ENCODE results near the gene ZBTB42.

DNA sequence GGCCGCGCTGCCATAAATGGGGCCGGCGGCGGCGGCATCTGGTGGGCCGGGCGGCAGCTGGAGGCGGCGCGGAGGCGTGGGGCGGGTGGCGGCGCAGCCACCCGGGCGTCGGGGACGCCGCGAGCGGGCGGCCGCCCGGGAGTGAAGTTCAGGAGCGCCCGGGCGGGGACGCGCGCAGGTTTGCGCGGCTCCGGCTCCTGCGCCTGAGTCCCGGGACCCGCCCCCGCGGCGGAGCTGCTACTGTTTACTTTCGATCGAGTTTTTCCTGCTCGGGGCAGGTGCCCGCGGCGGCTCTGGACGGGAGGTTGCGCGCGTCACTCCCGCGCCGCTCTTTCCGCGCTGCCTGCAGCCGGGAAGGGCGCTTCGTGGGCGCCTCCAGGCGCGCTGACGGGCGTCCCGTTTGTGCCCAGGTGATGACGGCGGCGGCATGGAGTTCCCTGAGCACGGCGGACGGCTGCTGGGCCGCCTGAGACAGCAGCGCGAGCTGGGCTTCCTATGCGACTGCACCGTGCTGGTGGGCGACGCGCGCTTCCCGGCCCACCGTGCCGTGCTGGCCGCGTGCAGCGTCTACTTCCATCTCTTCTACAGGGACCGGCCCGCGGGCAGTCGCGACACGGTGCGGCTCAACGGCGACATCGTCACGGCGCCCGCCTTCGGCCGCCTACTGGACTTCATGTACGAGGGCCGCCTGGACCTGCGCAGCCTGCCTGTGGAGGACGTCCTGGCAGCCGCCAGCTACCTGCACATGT lies at the start of gene ZBTB42:
- TF ChIP-seq EP300 (IDR thresholded peaks at IDR 0.05) (no peak), POLR2A (IDR thresholded peaks at IDR 0.05) (no peak)
- TF ChIP-seq, protein P1, sequence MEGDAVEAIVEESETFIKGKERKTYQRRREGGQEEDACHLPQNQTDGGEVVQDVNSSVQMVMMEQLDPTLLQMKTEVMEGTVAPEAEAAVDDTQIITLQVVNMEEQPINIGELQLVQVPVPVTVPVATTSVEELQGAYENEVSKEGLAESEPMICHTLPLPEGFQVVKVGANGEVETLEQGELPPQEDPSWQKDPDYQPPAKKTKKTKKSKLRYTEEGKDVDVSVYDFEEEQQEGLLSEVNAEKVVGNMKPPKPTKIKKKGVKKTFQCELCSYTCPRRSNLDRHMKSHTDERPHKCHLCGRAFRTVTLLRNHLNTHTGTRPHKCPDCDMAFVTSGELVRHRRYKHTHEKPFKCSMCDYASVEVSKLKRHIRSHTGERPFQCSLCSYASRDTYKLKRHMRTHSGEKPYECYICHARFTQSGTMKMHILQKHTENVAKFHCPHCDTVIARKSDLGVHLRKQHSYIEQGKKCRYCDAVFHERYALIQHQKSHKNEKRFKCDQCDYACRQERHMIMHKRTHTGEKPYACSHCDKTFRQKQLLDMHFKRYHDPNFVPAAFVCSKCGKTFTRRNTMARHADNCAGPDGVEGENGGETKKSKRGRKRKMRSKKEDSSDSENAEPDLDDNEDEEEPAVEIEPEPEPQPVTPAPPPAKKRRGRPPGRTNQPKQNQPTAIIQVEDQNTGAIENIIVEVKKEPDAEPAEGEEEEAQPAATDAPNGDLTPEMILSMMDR (IDR thresholded peaks at IDR 0.05), result no peak

Measured in ovary (tissue), 3 donors.